Keratinocyte (primary cell): ENCODE results near the gene ARL9. TPM values are rescaled to one million over a fixed set of nuclear protein-coding genes. Genes with fewer than 3 reads are reported as not detected.

Source experiments
- DNase-seq: peaks from one replicate; pipeline ENCODE4 v3.0.0-alpha.2; 2011; ENCODE audit warnings: low read depth, missing footprints, low spot score
- FAIRE-seq: peaks from 2 replicates; lab custom pipeline; 2011; peaks lifted over from hg19 to GRCh38; lab: Jason Lieb, UNC
- H2AFZ ChIP-seq: 2 replicates; pipeline ENCODE4 v1.6.0; 2012; ENCODE audit warnings: low read length, control low read depth, inconsistent platforms; ENCODE audit not compliant: control insufficient read depth
- H3K27ac ChIP-seq: 2 replicates; pipeline ENCODE4 v1.5.1; 2011; ENCODE audit warnings: low read length; ENCODE audit not compliant: control insufficient read depth, insufficient read depth
- H3K27me3 ChIP-seq: 3 replicates; pipeline ENCODE4 v1.6.0; 2011; ENCODE audit warnings: low read length; ENCODE audit not compliant: control insufficient read depth, insufficient read depth; ENCODE audit errors: extremely low read depth
- H3K36me3 ChIP-seq, 2 experiments: 2 replicates in 1 of 2; 3 replicates in 1 of 2; pipeline ENCODE4 v1.5.1; 2011; ENCODE audit warnings: low read length in 2 of 2, mild to moderate bottlenecking in 1 of 2; ENCODE audit not compliant: control insufficient read depth in 2 of 2, insufficient read depth in 2 of 2; ENCODE audit errors: extremely low read depth in 1 of 2
- H3K4me1 ChIP-seq: 3 replicates; pipeline ENCODE4 v1.5.1; 2011; ENCODE audit warnings: low read length; ENCODE audit not compliant: control insufficient read depth, insufficient read depth; ENCODE audit errors: extremely low read depth
- H3K4me2 ChIP-seq: 3 replicates; pipeline ENCODE4 v1.6.0; 2011; ENCODE audit warnings: low read depth, low read length; ENCODE audit not compliant: control insufficient read depth, insufficient read depth; ENCODE audit errors: extremely low read depth
- H3K4me3 ChIP-seq, 3 experiments: fragments of 200-600 bp in 1 of 3; sonication (generic) in 1 of 3; 2 replicates in 2 of 3; 3 replicates in 1 of 3; pipeline ENCODE4 v1.5.1; 2011 to 2016; ENCODE audit warnings: low read length in 3 of 3, mild to moderate bottlenecking in 3 of 3, control low read depth in 2 of 3, inconsistent platforms in 1 of 3, low read depth in 1 of 3, mixed read lengths in 1 of 3, mixed run types in 1 of 3, moderate library complexity in 1 of 3; ENCODE audit not compliant: control insufficient read depth in 2 of 3, insufficient read depth in 2 of 3; ENCODE audit errors: extremely low read depth in 1 of 3
- H3K79me2 ChIP-seq: 2 replicates; pipeline ENCODE4 v1.6.0; 2012; ENCODE audit warnings: low read length; ENCODE audit not compliant: control insufficient read depth, insufficient read depth
- H3K9ac ChIP-seq: 3 replicates; pipeline ENCODE4 v1.6.0; 2011; ENCODE audit warnings: low read length; ENCODE audit not compliant: control insufficient read depth, insufficient read depth; ENCODE audit errors: extremely low read depth
- H3K9me1 ChIP-seq: 3 replicates; pipeline ENCODE4 v1.6.0; 2011; ENCODE audit warnings: low read length; ENCODE audit not compliant: control insufficient read depth, insufficient read depth; ENCODE audit errors: extremely low read depth
- H3K9me3 ChIP-seq: 2 replicates; pipeline ENCODE4 v1.5.1; 2012; ENCODE audit warnings: low read depth, low read length; ENCODE audit not compliant: control insufficient read depth
- H4K20me1 ChIP-seq: 3 replicates; pipeline ENCODE4 v1.6.0; 2011; ENCODE audit warnings: low read length; ENCODE audit not compliant: control insufficient read depth, insufficient read depth; ENCODE audit errors: extremely low read depth
- EZH2 ChIP-seq: IDR thresholded peaks from one replicate; pipeline ENCODE4 v1.6.1; 2012; ENCODE audit warnings: inconsistent platforms, mild to moderate bottlenecking, low read length, moderate library complexity
- dilution Hi-C: fragments of 300-500 bp; cut with MboI; formaldehyde crosslinking; loops from one replicate; pipeline ENCODE4 v1.7.0; 2020; ENCODE audit warnings: low sequenced_read_pairs; ENCODE audit not compliant: extremely low pct_ligation_motif_present
- polyA plus RNA-seq, 5 experiments: library from polyadenylated mRNA; depleted of rRNA in 3 of 5; stranded (reverse) in 3 of 5; stranded (forward) in 1 of 5; unstranded in 1 of 5; fragments of >200 nt; gene quantifications; 1 replicate in 1 of 5; 2 replicates in 3 of 5; 3 replicates in 1 of 5; pipeline versions ENCODE4 v1.2.1 to v1.2.3, GENCODE V29; 2011 to 2012; ENCODE audit warnings: missing spikeins in 2 of 5, low read depth in 1 of 5, low replicate concordance in 1 of 5
- TF ChIP-seq, protein P1 (sequence below), 3 experiments: IDR thresholded peaks in 1 of 3; conservative IDR thresholded peaks in 1 of 3; optimal IDR thresholded peaks in 1 of 3; 2 replicates in 2 of 3; 3 replicates in 1 of 3; pipeline versions ENCODE3 to v1.5.1; 2011; ENCODE audit warnings: low read length in 3 of 3, mild to moderate bottlenecking in 3 of 3, moderate library complexity in 2 of 3, control low read depth in 1 of 3, inconsistent platforms in 1 of 3; ENCODE audit not compliant: insufficient read depth in 2 of 3; ENCODE audit errors: extremely low read depth in 1 of 3

The ARL9 gene
- polyA plus RNA-seq, 1 donor (not counting 4 experiments of a cell fraction or from before 2014, with no cell fraction given): 0.47 TPM

DNA sequence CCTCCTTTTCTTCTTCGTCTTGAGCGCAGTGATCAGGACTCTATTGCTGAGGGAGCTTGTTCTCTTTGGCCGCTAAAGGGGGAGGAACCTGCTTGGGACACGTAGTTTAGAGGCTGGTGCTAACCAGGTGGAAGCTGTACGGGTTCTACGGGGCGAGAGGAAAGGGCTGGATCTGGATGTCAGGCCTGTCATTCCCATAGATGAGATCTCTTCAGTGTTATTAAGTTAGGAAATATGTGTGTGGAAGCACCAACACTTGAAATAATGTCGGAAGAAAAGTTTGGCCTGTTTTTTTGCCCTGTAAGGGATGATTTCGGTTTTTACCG lies 37.5 kb upstream of the ARL9 start:
- no peak for TF ChIP-seq EZH2
- TF ChIP-seq, protein P1, sequence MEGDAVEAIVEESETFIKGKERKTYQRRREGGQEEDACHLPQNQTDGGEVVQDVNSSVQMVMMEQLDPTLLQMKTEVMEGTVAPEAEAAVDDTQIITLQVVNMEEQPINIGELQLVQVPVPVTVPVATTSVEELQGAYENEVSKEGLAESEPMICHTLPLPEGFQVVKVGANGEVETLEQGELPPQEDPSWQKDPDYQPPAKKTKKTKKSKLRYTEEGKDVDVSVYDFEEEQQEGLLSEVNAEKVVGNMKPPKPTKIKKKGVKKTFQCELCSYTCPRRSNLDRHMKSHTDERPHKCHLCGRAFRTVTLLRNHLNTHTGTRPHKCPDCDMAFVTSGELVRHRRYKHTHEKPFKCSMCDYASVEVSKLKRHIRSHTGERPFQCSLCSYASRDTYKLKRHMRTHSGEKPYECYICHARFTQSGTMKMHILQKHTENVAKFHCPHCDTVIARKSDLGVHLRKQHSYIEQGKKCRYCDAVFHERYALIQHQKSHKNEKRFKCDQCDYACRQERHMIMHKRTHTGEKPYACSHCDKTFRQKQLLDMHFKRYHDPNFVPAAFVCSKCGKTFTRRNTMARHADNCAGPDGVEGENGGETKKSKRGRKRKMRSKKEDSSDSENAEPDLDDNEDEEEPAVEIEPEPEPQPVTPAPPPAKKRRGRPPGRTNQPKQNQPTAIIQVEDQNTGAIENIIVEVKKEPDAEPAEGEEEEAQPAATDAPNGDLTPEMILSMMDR (optimal IDR thresholded peaks at IDR 0.05 in 1 of 3, IDR thresholded peaks at IDR 0.05 in 1 of 3, conservative IDR thresholded peaks at IDR 0.05 in 1 of 3; ENCODE audit: extremely low read depth in 1 of 3, insufficient read depth in 2 of 3, low read length in 3 of 3): no peak
- peaks cover 70% of the 10 kb centered on the region for H3K79me2 ChIP-seq
- H3K9me1 ChIP-seq: no peaks in the 10 kb centered on the region
- peak overlapping the region; percentile 99 for H3K27ac ChIP-seq
- peak; percentile 69 for FAIRE-seq
- peak overlapping the region; percentile 99 for H3K9ac ChIP-seq
- DNase-seq: no peak
- H3K4me2 ChIP-seq: peak overlapping the region; percentile 91
- H3K27me3 ChIP-seq: no peaks in the 10 kb centered on the region
- H2AFZ ChIP-seq: peak overlapping the region; percentile 57
- H3K4me3 ChIP-seq: peak overlapping the region; percentile 79 to 99 (median 90)
- H3K4me1 ChIP-seq: peaks cover 15% of the 10 kb centered on the region
- H4K20me1 ChIP-seq: peaks cover 4% of the 10 kb centered on the region
- dilution Hi-C loops: no loop called here
- H3K9me3 ChIP-seq: no peaks in the 10 kb centered on the region
- peaks cover 0 to 4% of the 10 kb centered on the region in 2 experiments for H3K36me3 ChIP-seq

DNA sequence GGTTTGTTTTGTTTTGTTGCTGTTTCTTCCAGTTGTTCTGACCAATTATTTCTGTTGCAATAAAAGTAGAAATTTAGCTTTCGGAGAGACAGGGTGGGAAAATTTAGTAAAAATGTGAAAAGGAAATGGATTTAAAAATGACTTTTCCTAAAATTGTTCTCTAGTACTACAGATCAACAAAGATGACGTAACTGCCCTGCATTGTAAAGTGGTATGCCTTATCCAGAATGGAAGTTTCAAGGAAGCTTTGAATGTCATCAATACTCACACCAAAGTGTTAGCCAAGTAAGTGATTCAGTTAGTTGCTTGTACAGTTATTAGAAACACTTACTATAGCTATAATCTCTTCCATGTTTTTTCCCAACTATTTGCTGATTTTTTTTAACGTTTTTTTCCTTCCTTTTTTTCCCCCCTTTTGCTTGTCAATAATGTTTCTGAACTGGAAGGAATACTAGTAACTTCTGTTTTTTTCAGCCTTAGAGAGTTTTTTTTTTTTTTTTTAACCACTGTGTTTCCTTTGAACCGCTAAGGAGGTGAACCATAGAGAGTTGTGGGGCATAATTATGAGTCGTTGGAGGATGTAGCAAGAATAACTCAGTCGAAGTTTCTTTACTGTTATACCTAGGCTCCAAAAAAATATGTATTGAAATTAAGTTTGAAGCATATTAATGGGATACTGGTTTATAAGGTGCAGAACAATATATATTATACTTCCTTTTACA lies 35.9 kb upstream of the ARL9 start:
- H3K79me2 ChIP-seq: peaks cover 57% of the 10 kb centered on the region
- peaks cover 6 to 8% of the 10 kb centered on the region in 2 experiments for H3K36me3 ChIP-seq
- no peaks in the 10 kb centered on the region for H3K9me3 ChIP-seq
- FAIRE-seq (no peak), DNase-seq (no peak)
- no peak overlapping the region for H2AFZ ChIP-seq
- no peaks in the 10 kb centered on the region for H3K27me3 ChIP-seq
- no peaks in the 10 kb centered on the region for H3K9me1 ChIP-seq
- no peak for TF ChIP-seq EZH2
- TF ChIP-seq, protein P1 (optimal IDR thresholded peaks at IDR 0.05 in 1 of 3, IDR thresholded peaks at IDR 0.05 in 1 of 3, conservative IDR thresholded peaks at IDR 0.05 in 1 of 3; ENCODE audit: extremely low read depth in 1 of 3, insufficient read depth in 2 of 3, low read length in 3 of 3): no peak
- no peak overlapping the region for H3K9ac ChIP-seq
- peaks cover 4% of the 10 kb centered on the region for H4K20me1 ChIP-seq
- dilution Hi-C loops: no loop called here
- H3K4me1 ChIP-seq: peaks cover 15% of the 10 kb centered on the region
- H3K4me2 ChIP-seq: peak overlapping the region; percentile 91
- H3K4me3 ChIP-seq: no peak overlapping the region
- no peak overlapping the region for H3K27ac ChIP-seq
